HepG2 (cell line): ENCODE data around the gene TBL3. TPM values are rescaled to one million over a fixed set of nuclear protein-coding genes. Genes with fewer than 3 reads are reported as not detected.

ENCODE experiments used
- AHDC1 ChIP-seq: sonication (generic); formaldehyde crosslinking; IDR thresholded peaks from 2 replicates; pipeline ENCODE4 v1.5.1; 2020; ENCODE audit warnings: mild to moderate bottlenecking, missing genetic modification reagents, borderline replicate concordance
- ATRX ChIP-seq: sonication (generic); formaldehyde crosslinking; IDR thresholded peaks from 2 replicates; pipeline ENCODE4 v1.4.0; 2020; ENCODE audit warnings: missing genetic modification reagents, borderline replicate concordance
- CBX2 ChIP-seq, 2 experiments: fragments of 200-600 bp in 1 of 2; sonication (generic); formaldehyde crosslinking in 1 of 2; IDR thresholded peaks; 2 replicates each; pipeline versions ENCODE4 v1.7.0 to v1.8.1; 2018 to 2022; ENCODE audit warnings: low read depth in 2 of 2, low read length in 1 of 2, mild to moderate bottlenecking in 1 of 2, missing genetic modification reagents in 1 of 2
- GABPB1 ChIP-seq: IDR thresholded peaks from 2 replicates; pipeline ENCODE4 v1.6.1; 2016; ENCODE audit warnings: mild to moderate bottlenecking, missing genetic modification reagents, moderate library complexity, missing compliant biosample characterization
- SMAD3 ChIP-seq: sonication (generic); formaldehyde crosslinking; IDR thresholded peaks from 2 replicates; pipeline ENCODE4 v1.4.0; 2020; ENCODE audit warnings: missing genetic modification reagents
- SMAD9 ChIP-seq: sonication (generic); formaldehyde crosslinking; IDR thresholded peaks from 2 replicates; pipeline ENCODE4 v1.5.1; 2020; ENCODE audit warnings: mild to moderate bottlenecking, missing genetic modification reagents
- THYN1 ChIP-seq: sonication (generic); formaldehyde crosslinking; IDR thresholded peaks from 2 replicates; pipeline ENCODE4 v1.8.1; 2023; ENCODE audit warnings: low read depth, mild to moderate bottlenecking, moderate library complexity, missing genetic modification reagents, borderline replicate concordance
- U2AF1 ChIP-seq: fragments of 200-400 bp; formaldehyde crosslinking; optimal IDR thresholded peaks from 2 replicates; pipeline ENCODE3; 2017; ENCODE audit warnings: mild to moderate bottlenecking, low read depth, low read length
- ZBTB2 ChIP-seq: sonication (generic); formaldehyde crosslinking; IDR thresholded peaks from 2 replicates; pipeline ENCODE4 v1.8.0; 2022; ENCODE audit warnings: low read depth, missing genetic modification reagents
- ZFP36 ChIP-seq: fragments of 150-350 bp; IDR thresholded peaks from 2 replicates; pipeline ENCODE4 v1.6.1; 2018; ENCODE audit warnings: borderline replicate concordance, low read length, low read depth; ENCODE audit not compliant: partially characterized antibody
- ZNF292 ChIP-seq: sonication (generic); formaldehyde crosslinking; IDR thresholded peaks from 2 replicates; pipeline ENCODE4 v1.8.1; 2022; ENCODE audit warnings: mild to moderate bottlenecking, low read depth, missing genetic modification reagents, borderline replicate concordance
- ZNF350 ChIP-seq: sonication (generic); formaldehyde crosslinking; IDR thresholded peaks from 2 replicates; pipeline ENCODE4 v1.4.0; 2020; ENCODE audit warnings: mild to moderate bottlenecking, low read depth, missing genetic modification reagents, borderline replicate concordance
- ZNF441 ChIP-seq: sonication (generic); formaldehyde crosslinking; IDR thresholded peaks from 2 replicates; pipeline ENCODE4 v1.7.0; 2021; ENCODE audit warnings: missing genetic modification reagents, borderline replicate concordance
- ZNF460 ChIP-seq: sonication (generic); formaldehyde crosslinking; IDR thresholded peaks from 2 replicates; pipeline ENCODE4 v1.5.1; 2020; ENCODE audit warnings: missing genetic modification reagents, mild to moderate bottlenecking, borderline replicate concordance
- polyA plus RNA-seq, 8 experiments: library from polyadenylated mRNA; depleted of rRNA in 3 of 8; stranded (reverse) in 7 of 8; unstranded in 1 of 8; fragments of >200 nt; fragmentation: Illumina TruSeq in 4 of 8; extraction: Trizol in 4 of 8; gene quantifications; 2 replicates each; pipeline versions ENCODE4 v1.2.1 to v1.2.3, GENCODE V29; 2011 to 2016; ENCODE audit warnings: low read depth in 4 of 8, missing spikeins in 1 of 8, mixed read lengths in 1 of 8; ENCODE audit not compliant: insufficient read depth in 1 of 8
- total RNA-seq, 5 experiments: library from RNA; depleted of rRNA; stranded (reverse); fragments of >200 nt; fragmentation: Illumina TruSeq; extraction: Trizol; gene quantifications; 2 replicates each; pipeline ENCODE4 v1.2.3, GENCODE V29; 2016; ENCODE audit warnings: low read depth in 1 of 5
- TF ChIP-seq, protein P1 (sequence below): sonication (generic); formaldehyde crosslinking; IDR thresholded peaks from 2 replicates; pipeline ENCODE4 v1.4.0; 2020; ENCODE audit warnings: missing genetic modification reagents; ENCODE audit errors: not compliant biosample characterization
- TF ChIP-seq, protein P2 (sequence below): sonication (generic); formaldehyde crosslinking; IDR thresholded peaks from 2 replicates; pipeline ENCODE4 v1.4.0; 2020; ENCODE audit warnings: mild to moderate bottlenecking, missing genetic modification reagents, borderline replicate concordance

The TBL3 gene
- total and polyA plus RNA-seq, 2 of the 13 experiments (the other 11 are each of a cell fraction or from before 2014, with no cell fraction given) = 16.8 to 38.0 TPM

DNA sequence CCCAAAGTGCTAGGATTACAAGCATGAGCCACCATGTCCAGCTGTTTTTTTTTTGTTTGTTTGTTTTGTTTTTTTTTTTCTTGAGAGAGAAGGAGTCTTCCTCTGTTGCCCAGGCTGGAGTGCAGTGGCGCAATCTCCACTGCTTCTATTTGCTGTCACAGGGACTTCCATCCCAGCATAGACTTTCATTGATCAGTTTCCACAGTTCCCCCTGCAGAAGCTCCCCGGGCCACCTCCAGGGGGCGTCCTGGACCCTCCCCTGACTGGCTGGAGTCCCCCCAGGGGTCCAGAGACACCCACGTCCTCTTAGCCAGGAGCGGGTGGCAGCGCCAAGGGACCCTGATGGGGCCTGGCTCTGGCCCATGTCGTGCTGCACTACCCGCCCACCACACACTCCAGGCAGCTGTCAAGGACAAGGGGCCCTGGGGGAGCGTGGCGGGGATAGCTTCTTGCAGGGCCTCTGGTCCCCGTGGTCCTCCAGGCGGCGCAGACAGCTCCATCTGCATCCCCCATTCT, 44.6 kb downstream of the TBL3 start (continued):
- TF ChIP-seq AHDC1 (no peak), GABPB1 (CRISPR knock-in tag) (peak; percentile 36; the same call in 1 of the 2 replicates), SMAD3 (no peak), CBX2 (IDR thresholded peaks at IDR 0.05; ENCODE audit: low read depth, low read length) (no peak), CBX2 (CRISPR knock-in tag; IDR thresholded peaks at IDR 0.05; ENCODE audit: low read depth) (no peak), ZNF350 (CRISPR knock-in tag) (no peak), ZBTB2 (CRISPR knock-in tag) (no peak), ZNF441 (CRISPR knock-in tag) (no peak), ZFP36 (no peak), THYN1 (CRISPR knock-in tag) (no peak), SMAD9 (no peak), U2AF1 (no peak), ATRX (CRISPR knock-in tag) (no peak), ZNF460 (CRISPR knock-in tag) (no peak), ZNF292 (CRISPR knock-in tag) (no peak)
- TF ChIP-seq, protein P1, sequence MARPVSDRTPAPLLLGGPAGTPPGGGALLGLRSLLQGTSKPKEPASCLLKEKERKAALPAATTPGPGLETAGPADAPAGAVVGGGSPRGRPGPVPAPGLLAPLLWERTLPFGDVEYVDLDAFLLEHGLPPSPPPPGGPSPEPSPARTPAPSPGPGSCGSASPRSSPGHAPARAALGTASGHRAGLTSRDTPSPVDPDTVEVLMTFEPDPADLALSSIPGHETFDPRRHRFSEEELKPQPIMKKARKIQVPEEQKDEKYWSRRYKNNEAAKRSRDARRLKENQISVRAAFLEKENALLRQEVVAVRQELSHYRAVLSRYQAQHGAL (CRISPR knock-in tag) = no peak
- TF ChIP-seq, protein P2, sequence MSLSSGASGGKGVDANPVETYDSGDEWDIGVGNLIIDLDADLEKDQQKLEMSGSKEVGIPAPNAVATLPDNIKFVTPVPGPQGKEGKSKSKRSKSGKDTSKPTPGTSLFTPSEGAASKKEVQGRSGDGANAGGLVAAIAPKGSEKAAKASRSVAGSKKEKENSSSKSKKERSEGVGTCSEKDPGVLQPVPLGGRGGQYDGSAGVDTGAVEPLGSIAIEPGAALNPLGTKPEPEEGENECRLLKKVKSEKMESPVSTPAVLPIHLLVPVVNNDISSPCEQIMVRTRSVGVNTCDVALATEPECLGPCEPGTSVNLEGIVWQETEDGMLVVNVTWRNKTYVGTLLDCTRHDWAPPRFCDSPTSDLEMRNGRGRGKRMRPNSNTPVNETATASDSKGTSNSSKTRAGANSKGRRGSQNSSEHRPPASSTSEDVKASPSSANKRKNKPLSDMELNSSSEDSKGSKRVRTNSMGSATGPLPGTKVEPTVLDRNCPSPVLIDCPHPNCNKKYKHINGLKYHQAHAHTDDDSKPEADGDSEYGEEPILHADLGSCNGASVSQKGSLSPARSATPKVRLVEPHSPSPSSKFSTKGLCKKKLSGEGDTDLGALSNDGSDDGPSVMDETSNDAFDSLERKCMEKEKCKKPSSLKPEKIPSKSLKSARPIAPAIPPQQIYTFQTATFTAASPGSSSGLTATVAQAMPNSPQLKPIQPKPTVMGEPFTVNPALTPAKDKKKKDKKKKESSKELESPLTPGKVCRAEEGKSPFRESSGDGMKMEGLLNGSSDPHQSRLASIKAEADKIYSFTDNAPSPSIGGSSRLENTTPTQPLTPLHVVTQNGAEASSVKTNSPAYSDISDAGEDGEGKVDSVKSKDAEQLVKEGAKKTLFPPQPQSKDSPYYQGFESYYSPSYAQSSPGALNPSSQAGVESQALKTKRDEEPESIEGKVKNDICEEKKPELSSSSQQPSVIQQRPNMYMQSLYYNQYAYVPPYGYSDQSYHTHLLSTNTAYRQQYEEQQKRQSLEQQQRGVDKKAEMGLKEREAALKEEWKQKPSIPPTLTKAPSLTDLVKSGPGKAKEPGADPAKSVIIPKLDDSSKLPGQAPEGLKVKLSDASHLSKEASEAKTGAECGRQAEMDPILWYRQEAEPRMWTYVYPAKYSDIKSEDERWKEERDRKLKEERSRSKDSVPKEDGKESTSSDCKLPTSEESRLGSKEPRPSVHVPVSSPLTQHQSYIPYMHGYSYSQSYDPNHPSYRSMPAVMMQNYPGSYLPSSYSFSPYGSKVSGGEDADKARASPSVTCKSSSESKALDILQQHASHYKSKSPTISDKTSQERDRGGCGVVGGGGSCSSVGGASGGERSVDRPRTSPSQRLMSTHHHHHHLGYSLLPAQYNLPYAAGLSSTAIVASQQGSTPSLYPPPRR (CRISPR knock-in tag) = no peak
